NCI-H226 (cell line): ENCODE results near the gene CELF3.
"Not testable (repeated sequence)": the region's sequence is repeated elsewhere in the genome, so short reads cannot be mapped to it uniquely, and the experiment has no call there.

ENCODE experiments used
- DNase-seq: peaks from one replicate; pipeline ENCODE4 v3.0.0-alpha.2; 2015

The CELF3 gene

GRCh38 chr1:151693057-151693651 lies 23.4 kb downstream of the CELF3 start:
- peak; percentile 20 for DNase-seq

GRCh38 chr1:151692226-151692625 lies 24.4 kb downstream of the CELF3 start:
- DNase-seq, result no peak

- DNase-seq, result no peak
These were observed 27.1 kb downstream of the CELF3 start for GRCh38 chr1:151689494-151689893.

GRCh38 chr1:151686561-151686960 lies 30.0 kb downstream of the CELF3 start:
- DNase-seq, result no peak

- no peak for DNase-seq
These were observed 32.5 kb downstream of the CELF3 start for GRCh38 chr1:151684128-151684527.

GRCh38 chr1:151682901-151683300 lies 33.7 kb downstream of the CELF3 start:
- DNase-seq, result not testable (repeated sequence)

GRCh38 chr1:151681923-151682322 lies 34.7 kb downstream of the CELF3 start:
- no peak for DNase-seq

- DNase-seq, result peak; percentile 87
These were observed 35.8 kb downstream of the CELF3 start for GRCh38 chr1:151680826-151681225.

GRCh38 chr1:151680391-151680790 lies 36.2 kb downstream of the CELF3 start:
- DNase-seq, result peak; percentile 36

GRCh38 chr1:151673407-151673806 lies 43.2 kb downstream of the CELF3 start:
- no peak for DNase-seq

- not testable (repeated sequence) for DNase-seq
These were observed 46.4 kb downstream of the CELF3 start for GRCh38 chr1:151670036-151670675.

- no peak for DNase-seq
These were observed 48.5 kb downstream of the CELF3 start for GRCh38 chr1:151668090-151668489.

- no peak for DNase-seq
These were observed 54.9 kb downstream of the CELF3 start for GRCh38 chr1:151661751-151662150.

- no peak for DNase-seq
These were observed 61.2 kb downstream of the CELF3 start for GRCh38 chr1:151655371-151655770.

- DNase-seq, result peak; percentile 50
These were observed 63.2 kb downstream of the CELF3 start for GRCh38 chr1:151653397-151653796.
